Panc1 (cell line): ENCODE measurements around the gene RBSN. TPM values are rescaled to one million over a fixed set of nuclear protein-coding genes. Genes with fewer than 3 reads are reported as not detected.

Experiments
- ATAC-seq: fragments of 200-7000 bp; cut with Tn5 transposase; 2 replicates; pipeline ENCODE4 v1.9.1; 2020; ENCODE audit warnings: mild to moderate bottlenecking, moderate library complexity
- BruUV-seq: library from RNA; stranded (reverse); fragments of 400-500 nt; replicated peaks from 2 replicates; lab custom pipeline; 2021; lab: Mats Ljungman, UMichigan
- CTCF ChIA-PET: fragments of 300-600 bp; sonication (Branson Sonifier 250); formaldehyde crosslinking; loops from one replicate; lab custom pipeline; 2022; ENCODE audit warnings: antibody characterized with exemption; lab: Charles Lee
- POLR2A ChIA-PET: fragments of 300-600 bp; sonication (Branson Sonifier 250); formaldehyde crosslinking; loops from one replicate; lab custom pipeline; 2022; ENCODE audit warnings: antibody characterized with exemption; lab: Charles Lee
- DNase-seq: peaks from one replicate; pipeline ENCODE4 v3.0.0-alpha.2; 2010; ENCODE audit warnings: low read depth, low spot score
- H3K27ac ChIP-seq: 2 replicates; pipeline ENCODE4 v1.5.1; 2011; ENCODE audit warnings: mild to moderate bottlenecking, low read length, inconsistent platforms
- H3K27me3 ChIP-seq: fragments of 200-500 bp; sonication (Bioruptor generic); 2 replicates; pipeline ENCODE4 v1.6.0; 2014; ENCODE audit warnings: low read length, inconsistent platforms; ENCODE audit not compliant: control insufficient read depth, insufficient read depth
- H3K36me3 ChIP-seq: fragments of 200-500 bp; sonication (Bioruptor generic); 2 replicates; pipeline ENCODE4 v1.5.1; 2014; ENCODE audit warnings: inconsistent platforms, mild to moderate bottlenecking, low read length, moderate library complexity; ENCODE audit not compliant: control insufficient read depth, insufficient read depth
- H3K4me1 ChIP-seq: 2 replicates; pipeline ENCODE4 v1.5.1; 2011; ENCODE audit warnings: inconsistent platforms, mild to moderate bottlenecking, low read length, moderate library complexity; ENCODE audit not compliant: control insufficient read depth, insufficient read depth
- H3K4me3 ChIP-seq, 2 experiments: 2 replicates each; pipeline ENCODE4 v1.5.1; 2011 to 2012; ENCODE audit warnings: low read depth in 2 of 2, low read length in 2 of 2, mild to moderate bottlenecking in 2 of 2, inconsistent platforms in 1 of 2, moderate library complexity in 1 of 2
- H3K9me3 ChIP-seq: fragments of 200-500 bp; sonication (Bioruptor generic); 2 replicates; pipeline ENCODE4 v1.5.1; 2014; ENCODE audit warnings: low read depth, mild to moderate bottlenecking, inconsistent platforms, low read length, moderate library complexity; ENCODE audit not compliant: control insufficient read depth, insufficient read depth
- CTCF ChIP-seq: fragments of 450-650 bp; IDR thresholded peaks from 2 replicates; pipeline ENCODE4 v1.5.1; 2017; ENCODE audit warnings: mild to moderate bottlenecking
- POLR2AphosphoS5 ChIP-seq: IDR thresholded peaks from 2 replicates; pipeline ENCODE4 v1.6.1; 2012; ENCODE audit warnings: mild to moderate bottlenecking, low read depth, low read length, moderate library complexity
- REST ChIP-seq, 2 experiments: IDR thresholded peaks; 2 replicates each; pipeline ENCODE4 v1.6.1; 2011 to 2012; ENCODE audit warnings: low read depth in 2 of 2, control low read depth in 1 of 2, low read length in 1 of 2, mild to moderate bottlenecking in 1 of 2, moderate library complexity in 1 of 2; ENCODE audit not compliant: insufficient read depth in 1 of 2
- SIN3A ChIP-seq: IDR thresholded peaks from 2 replicates; pipeline ENCODE4 v1.6.1; 2012; ENCODE audit warnings: low read depth, mild to moderate bottlenecking, low read length, moderate library complexity, borderline replicate concordance; ENCODE audit not compliant: insufficient read depth
- TCF7L2 ChIP-seq: IDR thresholded peaks from 2 replicates; pipeline ENCODE4 v1.6.1; 2011; ENCODE audit warnings: mild to moderate bottlenecking, low read depth, low read length, inconsistent platforms
- in situ Hi-C: cut with HindIII; loops from 2 replicates; pipeline ENCODE4 v1.10.0; 2016; ENCODE audit warnings: low sequenced_read_pairs, low pct_unique_long_range_greater_than_20kb
- intact Hi-C: fragments of 100-400 bp; cut with micrococcal nuclease; formaldehyde crosslinking; loops from one replicate; pipeline ENCODE4 v1.10.0; 2022; ENCODE audit not compliant: unreplicated experiment
- total RNA-seq: library from RNA; stranded (reverse); gene quantifications from one replicate; pipeline ENCODE4 v1.2.1, GENCODE V29; 2021; ENCODE audit not compliant: unreplicated experiment

The RBSN gene
- total RNA-seq, 1 experiment from 2014 or later, result 13.6 TPM

- H3K27me3 ChIP-seq, result no peaks in the 10 kb centered on the region
- no peak overlapping the region for H3K4me3 ChIP-seq
- intact Hi-C loops, result loop anchor here (10.0 kb wide), 1 partner anchor 108 kb away; no protein-coding TSS in a partner anchor
- TF ChIP-seq SIN3A (no peak), TCF7L2 (no peak), CTCF (no peak), REST (IDR thresholded peaks at IDR 0.05; ENCODE audit: insufficient read depth in 1 of 2, low read depth in 2 of 2, low read length in 1 of 2) (no peak), POLR2AphosphoS5 (no peak)
- H3K9me3 ChIP-seq, result no peaks in the 10 kb centered on the region
- ATAC-seq (no peak), DNase-seq (no peak)
- no peak overlapping the region for H3K27ac ChIP-seq
- ChIA-PET CTCF (no interaction called here), POLR2A (no interaction called here)
- H3K36me3 ChIP-seq, result peaks cover 9% of the 10 kb centered on the region
- no peaks in the 10 kb centered on the region for H3K4me1 ChIP-seq
- BruUV-seq, result no TSS peak
- in situ Hi-C loops, result no loop called here
These were observed 65.8 kb downstream of the RBSN start for GRCh38 chr3:15033103-15033502.

GRCh38 chr3:15032650-15033049 lies 66.3 kb downstream of the RBSN start:
- CTCF ChIA-PET, result no interaction called here
- POLR2A ChIA-PET, result no interaction called here

More at GRCh38 chr3:15032650-15033049, 66.3 kb downstream of the RBSN start:
- no TSS peak for BruUV-seq
- H3K36me3 ChIP-seq, result peaks cover 9% of the 10 kb centered on the region
- ATAC-seq (no peak), DNase-seq (no peak)
- TF ChIP-seq TCF7L2 (no peak), POLR2AphosphoS5 (no peak), REST (IDR thresholded peaks at IDR 0.05; ENCODE audit: insufficient read depth in 1 of 2, low read depth in 2 of 2, low read length in 1 of 2) (no peak), SIN3A (no peak), CTCF (no peak)
- H3K4me3 ChIP-seq, result no peak overlapping the region
- H3K4me1 ChIP-seq, result no peaks in the 10 kb centered on the region
- intact Hi-C loops (loop anchor here (10.0 kb wide), 1 partner anchor 108 kb away; no protein-coding TSS in a partner anchor), in situ Hi-C loops (no loop called here)
- H3K27ac ChIP-seq, result no peak overlapping the region
- H3K27me3 ChIP-seq, result no peaks in the 10 kb centered on the region
- no peaks in the 10 kb centered on the region for H3K9me3 ChIP-seq
